Thymus (tissue), 11 donors: ENCODE data around the gene TMEM178B. TPM values are rescaled to one million over a fixed set of nuclear protein-coding genes. Genes with fewer than 3 reads are reported as not detected.

Experiments used
- DNase-seq, 9 donors: peaks; one replicate each; pipeline ENCODE4 v3.0.0-alpha.2; 2013; ENCODE audit warnings: low spot score in 9 of 9, low read depth in 6 of 9, missing footprints in 1 of 9
- H3K27ac ChIP-seq, 2 donors: one replicate each; pipeline ENCODE4 v1.5.1; 2013; ENCODE audit warnings: control low read depth in 1 of 2, low read depth in 1 of 2, low read length in 1 of 2, mild to moderate bottlenecking in 1 of 2, moderate library complexity in 1 of 2
- H3K27me3 ChIP-seq, 2 donors: one replicate each; pipeline ENCODE4 v1.5.1; 2013; ENCODE audit warnings: low read length in 1 of 2; ENCODE audit not compliant: control insufficient read depth in 2 of 2, insufficient read depth in 1 of 2
- H3K36me3 ChIP-seq, 2 donors: one replicate each; pipeline ENCODE4 v1.5.1; 2013; ENCODE audit warnings: low read length in 1 of 2, mild to moderate bottlenecking in 1 of 2, moderate library complexity in 1 of 2; ENCODE audit not compliant: control insufficient read depth in 2 of 2, insufficient read depth in 2 of 2
- H3K4me1 ChIP-seq, 2 donors: one replicate each; pipeline ENCODE4 v1.5.1; 2013; ENCODE audit warnings: low read length in 2 of 2; ENCODE audit not compliant: control insufficient read depth in 2 of 2, insufficient read depth in 2 of 2
- H3K4me3 ChIP-seq, 2 donors: one replicate each; pipeline ENCODE4 v1.5.1; 2013; ENCODE audit warnings: low read length in 2 of 2, control low read depth in 1 of 2, mild to moderate bottlenecking in 1 of 2
- H3K9me3 ChIP-seq, 2 donors: one replicate each; pipeline ENCODE4 v1.5.1; 2013; ENCODE audit warnings: low read length in 1 of 2, mild to moderate bottlenecking in 1 of 2; ENCODE audit not compliant: control insufficient read depth in 2 of 2, insufficient read depth in 1 of 2
- WGBS: extraction: QIAGEN DNeasy Blood & Tissue Kit; methylation state at CpG from one replicate; pipeline ENCODE4 v1.1.7; 2013; 5-methylcytosine and 5-hydroxymethylcytosine counted together
- polyA plus RNA-seq: library from polyadenylated mRNA; stranded (reverse); fragments of 200-250 nt; gene quantifications from one replicate; pipeline ENCODE4 v1.2.3, GENCODE V29; 2013
- total RNA-seq: library from RNA; stranded (reverse); fragments of 120-200 nt; gene quantifications from one replicate; pipeline ENCODE4 v1.2.4, GENCODE V29; 2013
- donor health status: healthy.

Gene TMEM178B
- total and polyA plus RNA-seq, 2 donors = 0.68 to 2.0 TPM

- 43% methylated on average over 8 of the region's 8 CpGs for WGBS
- Histone ChIP-seq H3K4me1 (no peaks in the 10 kb centered on the region), H3K27me3 (no peaks in the 10 kb centered on the region), H3K27ac (no peak overlapping the region), H3K9me3 (no peaks in the 10 kb centered on the region), H3K36me3 (no peaks in the 10 kb centered on the region), H3K4me3 (no peak overlapping the region)
- no peak for DNase-seq
Measured at GRCh38 chr7:141243368-141243767, 169.5 kb downstream of the TMEM178B start.

GRCh38 chr7:141244435-141244834 lies 170.6 kb downstream of the TMEM178B start:
- Histone ChIP-seq H3K9me3 (no peaks in the 10 kb centered on the region), H3K27ac (no peak overlapping the region), H3K4me1 (no peaks in the 10 kb centered on the region), H3K36me3 (no peaks in the 10 kb centered on the region), H3K4me3 (no peak overlapping the region), H3K27me3 (no peaks in the 10 kb centered on the region)
- WGBS = 91% methylated on average over 6 of the region's 6 CpGs
- DNase-seq = no peak

- H3K27ac ChIP-seq = no peak overlapping the region
- no peaks in the 10 kb centered on the region for H3K27me3 ChIP-seq
- WGBS = 94% methylated on average over 6 of the region's 6 CpGs
- no peaks in the 10 kb centered on the region for H3K4me1 ChIP-seq
- DNase-seq = no peak
- H3K36me3 ChIP-seq = no peaks in the 10 kb centered on the region
- no peak overlapping the region for H3K4me3 ChIP-seq
- no peaks in the 10 kb centered on the region for H3K9me3 ChIP-seq
Measured at GRCh38 chr7:141246426-141246825, 172.6 kb downstream of the TMEM178B start.

GRCh38 chr7:141251180-141251579 lies 177.3 kb downstream of the TMEM178B start:
- Histone ChIP-seq H3K4me1 (no peaks in the 10 kb centered on the region), H3K36me3 (no peaks in the 10 kb centered on the region), H3K9me3 (no peaks in the 10 kb centered on the region), H3K4me3 (no peak overlapping the region), H3K27me3 (no peaks in the 10 kb centered on the region), H3K27ac (no peak overlapping the region)
- DNase-seq = no peak
- 92% methylated on average over 1 of the region's 1 CpG for WGBS

- no peaks in the 10 kb centered on the region for H3K27me3 ChIP-seq
- no peak for DNase-seq
- WGBS = 95% methylated on average over 2 of the region's 2 CpGs
- no peaks in the 10 kb centered on the region for H3K4me1 ChIP-seq
- no peak overlapping the region for H3K4me3 ChIP-seq
- H3K9me3 ChIP-seq = no peaks in the 10 kb centered on the region
- no peaks in the 10 kb centered on the region for H3K36me3 ChIP-seq
- no peak overlapping the region for H3K27ac ChIP-seq
Measured at GRCh38 chr7:141251957-141252356, 178.1 kb downstream of the TMEM178B start.

- Histone ChIP-seq H3K4me3 (no peak overlapping the region), H3K27ac (no peak overlapping the region), H3K36me3 (no peaks in the 10 kb centered on the region), H3K9me3 (no peaks in the 10 kb centered on the region), H3K4me1 (no peaks in the 10 kb centered on the region), H3K27me3 (no peaks in the 10 kb centered on the region)
- DNase-seq = no peak
- 98% methylated on average over 2 of the region's 2 CpGs for WGBS
Measured at GRCh38 chr7:141257597-141257996, 183.7 kb downstream of the TMEM178B start.

GRCh38 chr7:141258559-141258958 lies 184.7 kb downstream of the TMEM178B start:
- Histone ChIP-seq H3K4me3 (no peak overlapping the region), H3K36me3 (no peaks in the 10 kb centered on the region), H3K4me1 (no peaks in the 10 kb centered on the region), H3K27ac (no peak overlapping the region), H3K27me3 (no peaks in the 10 kb centered on the region), H3K9me3 (no peaks in the 10 kb centered on the region)
- 89% methylated on average over 5 of the region's 5 CpGs for WGBS
- DNase-seq = no peak

- no peak overlapping the region for H3K27ac ChIP-seq
- H3K27me3 ChIP-seq = no peaks in the 10 kb centered on the region
- no peak overlapping the region for H3K4me3 ChIP-seq
- DNase-seq = no peak
- 88% methylated on average over 5 of the region's 5 CpGs for WGBS
- H3K4me1 ChIP-seq = no peaks in the 10 kb centered on the region
- no peaks in the 10 kb centered on the region for H3K9me3 ChIP-seq
- no peaks in the 10 kb centered on the region for H3K36me3 ChIP-seq
Measured at GRCh38 chr7:141262101-141263090, 188.5 kb downstream of the TMEM178B start.

- no peaks in the 10 kb centered on the region for H3K9me3 ChIP-seq
Measured at GRCh38 chr7:141263508-141263907, 189.6 kb downstream of the TMEM178B start.

More at GRCh38 chr7:141263508-141263907, 189.6 kb downstream of the TMEM178B start:
- 72% methylated on average over 2 of the region's 2 CpGs for WGBS
- DNase-seq = no peak
- H3K27me3 ChIP-seq = no peaks in the 10 kb centered on the region
- H3K36me3 ChIP-seq = no peaks in the 10 kb centered on the region
- no peak overlapping the region for H3K27ac ChIP-seq
- no peak overlapping the region for H3K4me3 ChIP-seq
- no peaks in the 10 kb centered on the region for H3K4me1 ChIP-seq
